Panc1 (cell line): Measurements from ENCODE around the gene CHST12. TPM values are rescaled to one million over a fixed set of nuclear protein-coding genes. Genes with fewer than 3 reads are reported as not detected.
"Not testable (repeated sequence)": the region's sequence is repeated elsewhere in the genome, so short reads cannot be mapped to it uniquely, and the experiment has no call there.

Experiments used
- ATAC-seq: fragments of 200-7000 bp; cut with Tn5 transposase; 2 replicates; pipeline ENCODE4 v1.9.1; 2020; ENCODE audit warnings: mild to moderate bottlenecking, moderate library complexity
- BruUV-seq: library from RNA; stranded (reverse); fragments of 400-500 nt; replicated peaks from 2 replicates; lab custom pipeline; 2021; lab: Mats Ljungman, UMichigan
- CTCF ChIA-PET: fragments of 300-600 bp; sonication (Branson Sonifier 250); formaldehyde crosslinking; loops from one replicate; lab custom pipeline; 2022; ENCODE audit warnings: antibody characterized with exemption; lab: Charles Lee
- POLR2A ChIA-PET: fragments of 300-600 bp; sonication (Branson Sonifier 250); formaldehyde crosslinking; loops from one replicate; lab custom pipeline; 2022; ENCODE audit warnings: antibody characterized with exemption; lab: Charles Lee
- DNase-seq: peaks from one replicate; pipeline ENCODE4 v3.0.0-alpha.2; 2010; ENCODE audit warnings: low read depth, low spot score
- H3K27ac ChIP-seq: 2 replicates; pipeline ENCODE4 v1.5.1; 2011; ENCODE audit warnings: mild to moderate bottlenecking, low read length, inconsistent platforms
- H3K27me3 ChIP-seq: fragments of 200-500 bp; sonication (Bioruptor generic); 2 replicates; pipeline ENCODE4 v1.6.0; 2014; ENCODE audit warnings: low read length, inconsistent platforms; ENCODE audit not compliant: control insufficient read depth, insufficient read depth
- H3K36me3 ChIP-seq: fragments of 200-500 bp; sonication (Bioruptor generic); 2 replicates; pipeline ENCODE4 v1.5.1; 2014; ENCODE audit warnings: inconsistent platforms, mild to moderate bottlenecking, low read length, moderate library complexity; ENCODE audit not compliant: control insufficient read depth, insufficient read depth
- H3K4me1 ChIP-seq: 2 replicates; pipeline ENCODE4 v1.5.1; 2011; ENCODE audit warnings: inconsistent platforms, mild to moderate bottlenecking, low read length, moderate library complexity; ENCODE audit not compliant: control insufficient read depth, insufficient read depth
- H3K4me3 ChIP-seq, 2 experiments: 2 replicates each; pipeline ENCODE4 v1.5.1; 2011 to 2012; ENCODE audit warnings: low read depth in 2 of 2, low read length in 2 of 2, mild to moderate bottlenecking in 2 of 2, inconsistent platforms in 1 of 2, moderate library complexity in 1 of 2
- H3K9me3 ChIP-seq: fragments of 200-500 bp; sonication (Bioruptor generic); 2 replicates; pipeline ENCODE4 v1.5.1; 2014; ENCODE audit warnings: low read depth, mild to moderate bottlenecking, inconsistent platforms, low read length, moderate library complexity; ENCODE audit not compliant: control insufficient read depth, insufficient read depth
- CTCF ChIP-seq: fragments of 450-650 bp; IDR thresholded peaks from 2 replicates; pipeline ENCODE4 v1.5.1; 2017; ENCODE audit warnings: mild to moderate bottlenecking
- POLR2AphosphoS5 ChIP-seq: IDR thresholded peaks from 2 replicates; pipeline ENCODE4 v1.6.1; 2012; ENCODE audit warnings: mild to moderate bottlenecking, low read depth, low read length, moderate library complexity
- REST ChIP-seq, 2 experiments: IDR thresholded peaks; 2 replicates each; pipeline ENCODE4 v1.6.1; 2011 to 2012; ENCODE audit warnings: low read depth in 2 of 2, control low read depth in 1 of 2, low read length in 1 of 2, mild to moderate bottlenecking in 1 of 2, moderate library complexity in 1 of 2; ENCODE audit not compliant: insufficient read depth in 1 of 2
- TCF7L2 ChIP-seq: IDR thresholded peaks from 2 replicates; pipeline ENCODE4 v1.6.1; 2011; ENCODE audit warnings: mild to moderate bottlenecking, low read depth, low read length, inconsistent platforms
- in situ Hi-C: cut with HindIII; loops from 2 replicates; pipeline ENCODE4 v1.10.0; 2016; ENCODE audit warnings: low sequenced_read_pairs, low pct_unique_long_range_greater_than_20kb
- intact Hi-C: fragments of 100-400 bp; cut with micrococcal nuclease; formaldehyde crosslinking; loops from one replicate; pipeline ENCODE4 v1.10.0; 2022; ENCODE audit not compliant: unreplicated experiment
- total RNA-seq: library from RNA; stranded (reverse); gene quantifications from one replicate; pipeline ENCODE4 v1.2.1, GENCODE V29; 2021; ENCODE audit not compliant: unreplicated experiment

The CHST12 gene
- total RNA-seq, 1 experiment from 2014 or later: 48.3 TPM

GRCh38 chr7:2384354-2385243, 18.8 kb upstream of the CHST12 start:
- TF ChIP-seq CTCF (no peak), POLR2AphosphoS5 (no peak; the same call in 1 of the 2 replicates), TCF7L2 (no peak), REST (IDR thresholded peaks at IDR 0.05; ENCODE audit: insufficient read depth in 1 of 2, low read depth in 2 of 2, low read length in 1 of 2) (0 out of 4 replicates have a peak, but pooled peaks of 1 of the 2 experiments have one; percentile 62)
- DNase-seq: no peak
- Histone ChIP-seq H3K27ac (no peak overlapping the region), H3K27me3 (no peaks in the 10 kb centered on the region), H3K4me1 (no peaks in the 10 kb centered on the region), H3K9me3 (no peaks in the 10 kb centered on the region), H3K36me3 (peaks cover 5% of the 10 kb centered on the region; the same call in 1 of the 2 replicates), H3K4me3 (no peak overlapping the region)
- intact Hi-C loops: no loop called here
- ChIA-PET POLR2A (no interaction called here), CTCF (interaction anchor here (0.6 to 1.7 kb wide), 2 partner anchors 14 to 85 kb away, joined by 3 to 8 read pairs; no protein-coding TSS in a partner anchor)
- BruUV-seq: no TSS peak
- ATAC-seq: peak; percentile 52
- in situ Hi-C loops: no loop called here

- POLR2A ChIA-PET, H3K27me3 ChIP-seq, H3K27ac ChIP-seq, H3K4me1 ChIP-seq, ATAC-seq, H3K36me3 ChIP-seq, BruUV-seq, H3K4me3 ChIP-seq, DNase-seq, in situ Hi-C loops, intact Hi-C loops, H3K9me3 ChIP-seq: not testable (repeated sequence)
- CTCF ChIA-PET: interaction anchor here (0.7 kb wide), 1 partner anchor 573 kb away, joined by 4 read pairs; no protein-coding TSS in a partner anchor
Observed at GRCh38 chr7:2386122-2386521, 17.3 kb upstream of the CHST12 start.
